GM18508 (cell line): ENCODE data around the gene USH2A.

Experiments used
- ATAC-seq: cut with Tn5 transposase; IDR thresholded peaks from one replicate; pipeline ENCODE4 v1.9.1; 2021; ENCODE audit warnings: moderate number of reproducible peaks; ENCODE audit not compliant: insufficient read depth, unreplicated experiment

Gene USH2A

GRCh38 chr1:215635827-215636226 is 787.4 kb downstream of the USH2A start:
- ATAC-seq: no peak

GRCh38 chr1:215631489-215631888 is 791.8 kb downstream of the USH2A start:
- ATAC-seq: no peak

- ATAC-seq: no peak
Measured at GRCh38 chr1:215631040-215631439, 792.2 kb downstream of the USH2A start.

GRCh38 chr1:215625949-215626348 is 797.3 kb downstream of the USH2A start:
- no peak for ATAC-seq

GRCh38 chr1:215623162-215623561 is 800.1 kb downstream of the USH2A start:
- ATAC-seq: no peak

DNA sequence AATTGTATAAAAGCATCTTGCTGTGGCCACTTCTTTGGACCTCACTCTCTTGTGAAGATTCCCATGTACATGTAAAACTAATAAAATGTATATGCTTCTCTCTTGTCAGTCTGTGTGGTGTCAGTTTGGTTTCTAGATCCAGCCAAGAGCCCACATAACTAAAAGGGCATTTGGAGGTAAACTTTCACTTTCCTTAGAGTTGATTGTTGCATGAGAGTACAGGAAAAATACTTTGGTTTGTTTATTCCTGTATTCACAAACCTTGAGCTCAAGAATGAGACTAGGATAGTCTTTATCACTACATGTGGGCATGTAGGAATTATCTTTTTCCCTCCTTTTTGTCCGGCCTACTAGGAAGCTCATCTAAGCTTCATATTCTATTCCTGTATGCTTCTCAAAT is 805.3 kb downstream of the USH2A start:
- ATAC-seq: no peak

- no peak for ATAC-seq
Measured at GRCh38 chr1:215612391-215612790, 810.9 kb downstream of the USH2A start.

DNA sequence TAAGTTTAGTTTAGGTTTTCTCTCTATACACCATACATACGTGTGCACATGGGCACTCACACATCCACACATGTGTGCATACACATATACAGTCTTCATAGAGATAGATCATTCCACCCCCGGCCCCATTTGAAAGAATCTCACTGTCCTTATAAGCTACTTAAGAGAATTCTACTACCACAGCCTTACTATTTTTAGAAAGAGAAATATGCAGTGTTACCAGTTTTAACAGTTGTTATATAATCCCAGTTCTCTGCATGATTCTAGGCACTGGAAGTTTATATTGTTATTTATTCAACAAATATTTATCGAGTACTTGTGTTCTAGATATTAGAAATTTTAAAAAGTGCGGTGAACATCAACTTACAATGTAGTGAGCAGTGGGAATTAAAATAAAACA is 814.6 kb downstream of the USH2A start:
- no peak for ATAC-seq

- no peak for ATAC-seq
Measured at GRCh38 chr1:215607412-215607811, 815.8 kb downstream of the USH2A start.

DNA sequence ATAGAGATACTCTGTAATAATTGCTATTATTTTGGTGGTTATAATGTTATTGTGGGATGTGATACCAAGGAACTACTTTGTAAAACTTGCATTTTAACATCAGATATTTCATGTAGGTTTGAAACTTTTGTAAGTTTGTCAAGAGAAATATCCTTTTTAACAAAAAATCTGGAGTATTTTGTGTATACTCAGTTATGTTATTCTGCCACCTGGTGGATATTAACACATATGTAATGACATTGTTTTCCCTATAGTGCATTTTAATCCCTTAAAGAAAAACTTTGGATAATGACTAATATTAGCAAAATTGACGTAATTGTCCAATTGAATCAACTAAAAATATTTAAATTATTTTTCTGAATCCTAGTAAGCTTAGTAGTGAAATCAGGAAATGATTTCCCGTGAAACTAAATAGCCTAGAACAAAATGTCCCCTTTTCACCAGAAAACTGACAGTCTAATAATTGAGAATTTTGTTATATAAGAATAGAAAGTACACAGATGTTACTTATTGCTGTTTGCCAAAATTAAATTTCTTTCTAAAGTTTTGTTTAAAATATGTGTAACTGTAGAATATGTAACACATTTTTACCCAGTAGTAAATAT is 816.6 kb downstream of the USH2A start:
- ATAC-seq: peak; percentile 59

DNA sequence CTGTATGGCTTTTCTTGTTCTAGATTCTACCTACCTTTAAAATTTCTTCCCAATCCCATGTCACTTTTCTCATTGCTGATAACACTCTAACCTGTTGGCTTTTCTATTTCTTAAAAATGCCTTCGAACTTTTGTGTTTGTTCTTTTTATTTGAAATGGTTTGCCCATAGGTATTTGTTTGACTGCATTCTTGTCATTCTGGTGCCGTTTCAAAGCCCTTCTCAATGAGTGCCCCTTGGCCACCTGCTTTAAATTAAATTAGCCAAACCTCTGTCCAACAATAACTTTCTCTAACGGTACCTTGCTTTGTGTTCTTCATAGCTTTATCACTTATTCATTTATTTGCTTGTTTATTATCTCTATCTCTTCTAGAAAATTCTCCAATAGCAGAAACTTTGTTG is 817.2 kb downstream of the USH2A start:
- no peak for ATAC-seq

GRCh38 chr1:215605011-215605621 is 818.1 kb downstream of the USH2A start:
- no peak for ATAC-seq

GRCh38 chr1:215603319-215603718 is 819.9 kb downstream of the USH2A start:
- no peak for ATAC-seq

DNA sequence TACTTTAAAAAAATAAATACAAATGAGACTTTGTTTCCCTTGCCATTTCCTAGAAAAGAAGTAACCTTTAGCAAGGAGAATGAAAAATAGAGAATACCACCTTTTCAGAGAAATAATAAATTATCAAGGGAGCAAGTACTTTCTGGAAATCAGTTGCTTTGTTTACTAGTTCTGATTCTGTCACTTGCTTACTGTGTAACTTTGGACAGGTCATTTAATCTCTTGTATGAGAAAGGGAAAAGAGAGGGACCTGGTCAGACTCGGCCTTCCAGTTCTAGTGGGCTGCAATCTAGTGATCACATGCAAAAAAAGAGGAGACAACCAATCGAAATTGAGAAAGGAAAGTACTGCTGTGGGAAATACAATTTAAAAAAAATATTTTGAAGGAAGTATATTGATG is 822.0 kb downstream of the USH2A start:
- ATAC-seq: no peak

GRCh38 chr1:215600867-215601266 is 822.4 kb downstream of the USH2A start:
- ATAC-seq: no peak

DNA sequence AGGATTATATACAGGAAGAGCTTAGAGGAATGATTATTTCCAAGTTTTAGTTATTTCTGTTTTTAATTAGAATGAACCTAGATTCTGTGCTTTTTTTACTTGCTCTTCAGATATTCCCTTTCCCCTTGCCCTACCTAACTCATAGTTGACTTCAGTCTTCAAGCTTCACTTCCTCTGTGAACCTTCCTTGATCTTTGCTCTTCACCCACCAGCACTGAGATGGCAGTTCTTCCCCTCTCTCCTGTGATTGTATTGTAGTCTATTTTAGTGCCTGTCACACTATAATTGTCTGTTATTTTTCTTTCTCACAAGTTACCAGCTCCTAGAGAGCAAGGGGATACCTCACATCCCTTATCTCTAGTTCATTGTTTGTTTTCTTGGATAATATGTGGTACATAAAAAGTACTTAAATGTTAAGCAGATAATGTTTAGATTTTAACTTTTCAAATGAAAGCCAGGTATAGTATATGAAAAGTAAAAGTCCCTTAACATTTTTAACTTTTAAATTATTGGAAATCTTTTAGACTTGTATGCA is 822.9 kb downstream of the USH2A start:
- ATAC-seq: no peak

- no peak for ATAC-seq
Measured at GRCh38 chr1:215599418-215600074, 823.7 kb downstream of the USH2A start.

DNA sequence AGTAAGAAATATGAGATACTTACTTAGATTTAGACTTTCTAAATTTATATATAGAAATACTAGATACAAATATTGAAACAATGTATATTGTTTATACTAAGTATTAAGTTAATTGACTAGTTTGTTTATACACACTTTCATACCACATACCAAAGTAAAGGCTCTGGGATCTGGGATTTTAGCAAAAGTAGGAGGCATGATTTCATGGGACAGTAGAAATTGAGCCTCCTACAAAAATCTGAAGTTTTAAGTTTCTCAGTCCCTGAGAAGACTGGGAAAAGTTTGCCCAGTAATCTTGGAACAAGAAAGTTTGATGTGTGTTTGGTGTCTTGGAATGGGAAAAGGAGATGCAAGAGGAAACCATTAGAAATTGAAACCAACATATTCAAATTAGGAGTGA is 825.3 kb downstream of the USH2A start:
- no peak for ATAC-seq

GRCh38 chr1:215595231-215595630 is 828.0 kb downstream of the USH2A start:
- ATAC-seq: no peak

GRCh38 chr1:215594640-215595039 is 828.6 kb downstream of the USH2A start:
- ATAC-seq: no peak

- ATAC-seq: no peak
Measured at GRCh38 chr1:215590779-215591491, 832.3 kb downstream of the USH2A start.
